Skeletal muscle satellite cell (primary cell): ENCODE measurements around the gene HCAR2. TPM values are rescaled to one million over a fixed set of nuclear protein-coding genes. Genes with fewer than 3 reads are reported as not detected.
"Not testable (repeated sequence)": the region's sequence is repeated elsewhere in the genome, so short reads cannot be mapped to it uniquely, and the experiment has no call there.

Experiments
- H3K27me3 ChIP-seq: 2 replicates; pipeline ENCODE4 v1.7.0; 2013; ENCODE audit warnings: low read length; ENCODE audit not compliant: control insufficient read depth, insufficient read depth
- H3K36me3 ChIP-seq: 2 replicates; pipeline ENCODE4 v1.7.0; 2013; ENCODE audit warnings: mild to moderate bottlenecking, control low read depth, low read length; ENCODE audit not compliant: insufficient read depth
- H3K4me1 ChIP-seq: 2 replicates; pipeline ENCODE4 v1.7.0; 2013; ENCODE audit warnings: low read length; ENCODE audit not compliant: control insufficient read depth, insufficient read depth
- H3K4me2 ChIP-seq: 2 replicates; pipeline ENCODE4 v1.7.0; 2013; ENCODE audit warnings: mild to moderate bottlenecking, low read length
- H3K4me3 ChIP-seq: 2 replicates; pipeline ENCODE4 v1.7.0; 2013; ENCODE audit warnings: low read length
- H3K9ac ChIP-seq: 2 replicates; pipeline ENCODE4 v1.7.0; 2013; ENCODE audit warnings: mild to moderate bottlenecking, low read depth, low read length, moderate library complexity
- H3K9me3 ChIP-seq: replicated peaks from 2 replicates; pipeline ENCODE4 v1.7.0; 2013; ENCODE audit warnings: mild to moderate bottlenecking, control low read depth, low read length
- small RNA-seq: library from RNA; depleted of rRNA; stranded (forward); fragments of <200 nt; gene quantifications from one replicate; pipeline ENCODE3, GENCODE V24; 2012

Gene HCAR2

GRCh38 chr12:122653291-122653690, 49.9 kb downstream of the HCAR2 start:
- not testable (repeated sequence) for H3K27me3 ChIP-seq, H3K9me3 ChIP-seq, H3K36me3 ChIP-seq, H3K4me1 ChIP-seq, H3K4me2 ChIP-seq, H3K9ac ChIP-seq, H3K4me3 ChIP-seq

DNA sequence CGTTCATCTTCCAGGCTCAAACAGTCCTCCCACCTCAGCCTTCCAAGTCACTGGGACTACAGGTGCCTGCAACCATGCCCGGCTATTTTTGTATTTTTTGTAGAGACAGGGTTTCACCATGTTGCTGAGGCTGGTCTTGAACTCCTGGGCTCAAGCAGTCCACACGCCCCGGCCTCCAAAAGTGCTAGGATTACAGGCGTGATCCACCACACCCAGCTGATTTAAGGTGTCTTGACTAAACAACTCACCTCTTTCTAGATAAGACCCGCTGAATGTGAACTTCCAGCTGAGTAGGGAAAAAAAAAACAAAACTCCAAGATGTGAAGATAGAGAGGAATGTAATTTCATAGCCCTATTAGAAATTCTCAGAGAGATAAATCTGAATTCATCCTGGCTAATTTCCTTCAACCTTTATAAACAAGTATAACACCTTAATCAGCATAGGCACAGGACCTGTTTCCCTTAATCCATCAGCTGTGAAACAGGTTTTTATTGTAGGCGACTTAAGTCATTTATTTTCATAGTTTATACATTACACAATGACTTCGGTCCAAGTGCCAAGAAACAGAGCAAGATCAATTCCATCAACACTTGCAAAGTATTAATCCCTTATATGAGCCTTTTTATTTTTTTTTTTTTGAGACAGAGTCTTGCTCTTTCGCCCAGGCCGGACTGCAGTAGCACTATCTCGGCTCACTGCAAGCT, 51.5 kb downstream of the HCAR2 start:
- no peak overlapping the region for H3K4me3 ChIP-seq
- H3K4me2 ChIP-seq = no peak overlapping the region
- H3K4me1 ChIP-seq = peaks cover 6% of the 10 kb centered on the region
- H3K27me3 ChIP-seq = no peaks in the 10 kb centered on the region
- no peak overlapping the region for H3K9ac ChIP-seq
- H3K36me3 ChIP-seq = no peaks in the 10 kb centered on the region
- H3K9me3 ChIP-seq = no peaks in the 10 kb centered on the region

Small RNA genes within 50 kb of the gene (small RNA-seq; reads per million reads assigned to genes)
- not detected for gene AC026333.2
